Amygdala (tissue), 56 donors: ENCODE measurements around the gene DEFB115.
"Not testable (repeated sequence)": the region's sequence is repeated elsewhere in the genome, so short reads cannot be mapped to it uniquely, and the experiment has no call there.

Source experiments
- DNase-seq, 56 donors: peaks; one replicate each; lab custom pipeline; 2025; lab: John Stamatoyannopoulos, UW

DEFB115 gene

DNA sequence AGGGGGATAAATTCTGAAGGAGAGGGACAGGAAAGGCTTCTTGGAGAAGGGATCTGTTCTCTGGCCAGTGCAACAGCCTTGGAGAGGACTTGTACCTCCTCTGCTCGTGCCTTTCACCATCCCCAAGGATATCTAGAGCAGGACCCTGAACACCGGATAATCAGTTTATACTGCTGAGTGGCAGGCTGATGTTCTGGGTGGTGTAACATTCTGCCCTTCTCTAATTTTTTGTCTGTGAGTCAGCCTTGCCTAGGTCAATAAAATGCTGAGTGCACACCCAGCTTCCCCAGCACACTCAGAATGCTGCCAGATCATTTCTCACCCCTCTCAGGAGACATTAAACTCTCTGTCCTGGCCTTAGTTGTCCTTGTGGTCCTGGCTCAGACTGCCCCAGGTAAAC, at the start of gene DEFB115:
DEFB115 (plus strand) TSS at position 301 of the 400 bp plus-strand sequence; CDS start at position 301, 0 bp downstream.
- no peak for DNase-seq

GRCh38 chr20:31236953-31237352, 20.5 kb upstream of the DEFB115 start:
- no peak for DNase-seq

- DNase-seq, result no peak
Measured at GRCh38 chr20:31237763-31238162, 19.7 kb upstream of the DEFB115 start.

- no peak for DNase-seq
Measured at GRCh38 chr20:31239139-31239538, 18.3 kb upstream of the DEFB115 start.

GRCh38 chr20:31256959-31257358, 505 bp upstream of the DEFB115 start:
- no peak for DNase-seq

GRCh38 chr20:31260326-31260932, 3.0 kb downstream of the DEFB115 start:
- no peak for DNase-seq

DNA sequence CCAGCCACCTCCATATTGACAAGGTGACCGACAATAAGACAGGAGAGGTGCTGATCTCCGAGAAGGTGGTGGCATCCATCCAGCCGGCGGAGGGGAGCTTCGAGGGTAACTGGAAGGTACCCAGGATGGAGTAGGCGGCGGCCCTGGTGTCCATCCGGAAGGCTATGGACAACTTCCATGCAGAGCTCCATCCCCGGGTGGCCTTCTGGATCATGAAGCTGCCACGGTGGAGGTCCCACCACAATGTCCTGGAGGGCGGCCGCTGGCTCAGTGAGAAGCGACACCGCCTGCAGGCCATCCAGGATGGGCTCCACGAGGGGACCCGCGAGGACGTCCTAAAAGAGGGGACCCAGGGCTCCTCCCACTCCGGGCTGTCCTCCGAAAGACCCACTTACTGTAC, 17.0 kb downstream of the DEFB115 start:
- DNase-seq, result no peak

DNA sequence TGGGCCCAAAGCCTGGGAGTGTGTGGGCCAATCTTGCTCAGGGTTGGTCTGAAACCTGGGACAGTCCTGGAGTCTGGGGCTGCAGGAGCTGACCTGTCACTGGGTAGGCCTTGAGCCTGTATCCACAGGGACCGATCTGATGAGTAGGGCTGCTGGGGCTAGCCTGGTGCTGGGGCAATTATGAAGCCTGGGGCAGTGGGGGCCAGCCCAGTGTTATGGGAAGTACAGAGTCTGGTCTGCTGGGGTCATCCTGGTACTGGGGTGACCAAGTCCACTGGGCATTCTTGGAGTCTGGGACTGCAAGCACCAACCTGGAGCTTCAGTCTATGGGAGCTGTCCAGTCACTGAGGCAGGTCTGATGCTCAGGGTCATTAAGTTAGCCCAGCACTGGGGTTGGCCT, 20.7 kb downstream of the DEFB115 start:
- DNase-seq, result no peak

- not testable (repeated sequence) for DNase-seq
Measured at GRCh38 chr20:31284964-31285363, 27.5 kb downstream of the DEFB115 start.

DNA sequence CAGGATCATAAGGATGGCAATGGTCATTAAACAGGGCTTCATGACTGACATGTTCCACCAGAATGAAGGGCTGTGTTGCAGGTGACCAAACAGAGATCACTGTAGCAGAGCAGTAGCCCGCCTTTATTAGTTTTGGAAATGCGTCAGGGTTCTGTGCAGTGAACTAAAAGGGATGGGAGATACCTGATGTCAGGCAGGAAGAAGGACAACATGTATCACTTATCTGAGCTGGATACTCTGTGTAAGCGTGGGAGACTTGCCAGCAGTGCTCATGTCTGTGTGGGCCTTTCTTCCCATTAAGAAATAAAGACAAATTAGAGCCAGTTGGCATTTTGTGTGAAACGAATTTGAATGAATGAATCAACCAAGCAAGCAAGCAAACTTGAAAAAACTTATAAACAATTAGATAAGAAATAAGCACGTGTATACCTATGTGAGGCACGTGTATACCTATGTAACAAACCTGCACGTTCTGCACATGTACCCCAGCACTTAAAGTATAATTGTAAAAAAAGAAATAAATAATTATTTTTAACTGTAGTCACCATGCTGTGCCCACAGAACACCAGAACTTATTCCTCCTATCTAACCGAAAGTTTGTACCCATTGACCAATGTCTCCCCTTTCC, 51.2 kb downstream of the DEFB115 start, which contains the start of gene DEFB116:
DEFB116 (minus strand) TSS at position 51 of the 628 bp plus-strand sequence; CDS start at position 51, 0 bp downstream.
- DNase-seq, result no peak
